GM18505 (cell line): ENCODE results near the gene RAMAC.

ENCODE experiments used
- ATAC-seq: cut with Tn5 transposase; IDR thresholded peaks from one replicate; pipeline ENCODE4 v1.9.1; 2021; ENCODE audit not compliant: unreplicated experiment
- POLR2A ChIP-seq: IDR thresholded peaks from 4 replicates; pipeline ENCODE4 v1.6.1; 2011; ENCODE audit warnings: borderline replicate concordance; ENCODE audit not compliant: insufficient read depth, insufficient read length; ENCODE audit errors: extremely low read depth

Gene RAMAC

DNA sequence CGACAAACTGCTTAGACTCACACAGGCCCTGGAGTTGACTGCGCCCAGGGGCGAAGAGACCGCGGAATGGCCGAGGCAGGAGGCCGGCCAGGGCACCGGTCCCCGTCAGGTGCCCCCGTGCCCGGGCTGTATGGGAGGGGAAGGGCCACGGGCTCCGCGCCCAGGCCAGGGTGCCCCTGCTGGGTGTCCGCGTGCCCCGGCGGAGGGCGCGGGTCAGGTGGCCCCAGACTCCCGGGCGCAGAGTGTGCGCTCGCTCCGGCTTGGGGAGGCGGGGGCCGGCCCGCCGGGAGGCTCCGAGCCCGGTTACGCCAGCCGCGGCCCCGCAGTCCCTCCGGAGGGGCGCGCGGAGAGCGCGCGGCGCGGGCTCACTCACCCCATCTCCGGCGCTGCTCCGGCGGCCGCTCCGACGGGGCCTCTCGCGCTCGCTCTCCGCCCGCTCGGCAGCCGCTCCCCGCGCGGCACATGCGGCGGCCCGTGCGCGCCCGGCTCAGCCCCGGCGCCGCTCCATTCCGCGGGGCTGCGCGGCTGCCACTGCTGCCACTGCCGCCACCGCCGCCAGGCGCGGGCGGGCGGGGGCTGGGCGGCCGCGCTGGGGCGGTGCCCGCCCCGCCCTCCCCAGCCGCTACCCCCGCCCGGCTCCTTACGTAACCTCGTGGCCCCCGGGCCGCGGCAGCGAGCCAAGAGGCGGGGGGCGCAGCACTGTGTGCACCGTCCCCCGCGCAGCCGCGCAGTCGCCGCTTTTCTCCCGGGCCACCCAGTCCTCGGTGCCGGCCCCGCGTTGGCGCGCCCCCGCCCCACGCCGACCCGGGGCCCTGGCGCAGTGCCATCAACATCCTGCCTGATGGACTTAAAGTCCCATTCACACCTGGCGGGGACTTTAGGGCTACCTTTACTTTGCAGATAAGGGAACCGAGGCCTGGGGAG, 33.6 kb upstream of the RAMAC start, which contains the start of gene HOMER2:
Gene HOMER2 (minus strand): TSS at position 563 of the 924 bp plus-strand sequence. CDS start 185 bp downstream, at position 378.
- no peak for ATAC-seq
- TF ChIP-seq POLR2A, result no peak

DNA sequence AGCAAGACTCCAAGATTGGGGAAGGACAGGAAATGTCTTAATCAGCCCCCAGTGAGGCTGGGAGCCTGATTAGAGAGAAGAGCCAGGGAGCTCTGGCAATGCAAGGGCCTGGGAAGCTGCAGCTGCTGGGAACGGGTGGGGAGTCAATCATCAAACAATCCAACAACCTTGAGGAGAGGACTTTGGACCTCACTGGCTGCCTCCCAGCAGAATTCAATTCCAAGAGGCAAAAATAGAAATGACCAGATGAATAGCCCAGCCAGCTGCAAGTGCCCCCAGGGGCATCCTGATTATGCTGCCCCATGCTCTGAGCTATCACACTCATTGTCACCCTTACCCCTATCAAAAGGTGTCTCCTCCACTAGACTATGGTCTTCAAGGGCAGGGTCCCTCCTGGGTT, 27.4 kb upstream of the RAMAC start:
- no peak for TF ChIP-seq POLR2A
- ATAC-seq, result no peak

DNA sequence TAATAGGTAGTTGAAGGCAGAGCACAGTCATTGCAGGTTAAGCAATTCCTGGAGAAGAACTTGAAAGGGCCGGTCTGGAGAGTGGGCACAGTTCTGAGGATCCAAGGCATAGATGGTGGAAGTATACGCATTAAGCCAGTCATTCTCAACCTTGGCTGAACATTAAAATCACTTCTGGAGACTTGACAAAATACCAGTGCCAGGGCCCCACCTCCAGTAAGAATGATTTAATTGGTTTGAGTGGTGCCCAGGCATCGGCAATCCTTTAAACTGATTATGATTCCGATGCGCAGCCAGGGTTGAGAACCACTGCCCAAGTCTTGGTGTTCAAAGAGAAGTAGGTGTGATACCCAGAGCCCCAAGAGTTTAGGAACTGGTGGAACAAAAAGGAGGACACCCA, 26.6 kb upstream of the RAMAC start:
- TF ChIP-seq POLR2A, result no peak
- ATAC-seq, result no peak

DNA sequence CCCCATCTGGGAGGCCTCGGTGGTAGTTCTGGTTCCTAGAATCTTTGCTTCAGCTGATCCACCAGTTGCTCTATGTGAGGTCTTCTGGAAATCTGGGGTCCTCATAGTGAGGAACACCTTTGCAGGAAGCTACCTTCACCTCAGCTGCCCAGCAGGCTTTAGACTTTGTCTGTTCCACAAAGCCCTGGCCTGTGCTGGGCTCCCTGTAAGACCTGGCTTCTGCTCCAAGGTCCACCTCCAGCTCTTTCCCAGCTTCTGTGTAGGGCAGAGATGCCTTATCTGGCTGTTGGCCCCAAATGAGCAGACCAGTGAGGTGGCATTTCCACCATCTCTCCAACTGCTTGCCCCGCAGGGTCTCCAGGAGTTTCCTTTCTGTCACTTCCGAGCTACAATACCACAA, 25.2 kb upstream of the RAMAC start:
- no peak for ATAC-seq
- no peak for TF ChIP-seq POLR2A

DNA sequence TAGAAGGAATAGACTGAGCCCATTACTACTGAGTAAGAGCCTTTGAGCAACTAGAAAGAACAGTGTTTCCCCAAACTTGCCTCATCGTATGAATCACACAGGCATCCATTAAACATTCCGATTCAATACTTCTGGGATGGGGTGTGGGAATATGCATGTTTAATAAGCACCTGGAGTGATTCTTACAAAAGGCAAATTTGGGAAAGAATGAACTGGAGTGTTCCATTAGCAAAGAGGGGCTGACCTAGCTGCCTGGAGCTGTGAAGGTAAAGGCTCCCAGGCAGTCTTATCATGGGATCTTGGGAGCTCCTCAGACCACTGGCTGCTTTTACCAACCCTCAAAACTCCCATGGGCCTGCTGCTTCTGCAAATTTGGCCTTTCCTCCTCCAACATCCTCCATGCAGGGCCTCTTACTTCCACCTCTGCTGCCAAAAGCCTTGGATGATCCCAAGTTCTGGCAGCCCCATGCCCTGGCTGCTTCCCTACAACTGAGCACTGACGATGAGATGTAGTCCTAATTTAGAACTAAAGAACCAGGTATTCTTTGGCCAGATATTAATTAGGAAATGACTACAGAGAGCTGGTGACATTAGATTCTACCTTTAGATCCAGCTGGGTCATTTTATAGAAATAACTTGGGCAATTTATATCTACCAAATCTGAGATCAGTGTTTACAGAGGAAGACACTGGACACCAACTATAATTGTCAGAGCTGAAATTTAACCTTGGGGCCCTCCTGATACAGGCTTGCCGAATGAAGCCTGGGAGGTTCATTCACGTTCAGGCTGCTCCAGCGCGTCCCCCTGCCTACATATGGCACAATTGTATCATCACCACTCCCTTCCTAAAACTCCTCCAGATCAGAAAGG, 22.3 kb upstream of the RAMAC start:
- no peak for TF ChIP-seq POLR2A

DNA sequence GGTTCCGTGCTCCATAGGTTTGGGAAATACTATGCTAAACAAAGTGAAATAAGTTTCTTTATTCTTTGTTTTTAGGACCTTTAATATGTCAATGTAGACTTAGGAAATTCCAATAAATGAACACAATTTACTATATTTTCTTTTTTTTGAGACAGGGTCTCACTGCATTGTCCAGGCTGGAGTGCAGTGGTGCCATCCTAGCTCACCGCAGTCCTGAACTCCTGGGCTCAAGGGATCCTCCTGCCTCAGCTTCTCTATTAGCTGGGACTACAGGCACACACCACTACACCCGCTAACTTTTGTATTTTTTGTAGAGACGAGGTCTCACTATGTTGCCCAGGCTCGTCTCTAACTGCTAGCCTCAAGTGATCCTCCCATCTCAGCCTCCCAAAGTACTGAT, 21.1 kb upstream of the RAMAC start:
- no peak for ATAC-seq
- TF ChIP-seq POLR2A, result no peak

More for the DNA sequence above, 22.3 kb upstream of the RAMAC start:
- no peak for ATAC-seq

DNA sequence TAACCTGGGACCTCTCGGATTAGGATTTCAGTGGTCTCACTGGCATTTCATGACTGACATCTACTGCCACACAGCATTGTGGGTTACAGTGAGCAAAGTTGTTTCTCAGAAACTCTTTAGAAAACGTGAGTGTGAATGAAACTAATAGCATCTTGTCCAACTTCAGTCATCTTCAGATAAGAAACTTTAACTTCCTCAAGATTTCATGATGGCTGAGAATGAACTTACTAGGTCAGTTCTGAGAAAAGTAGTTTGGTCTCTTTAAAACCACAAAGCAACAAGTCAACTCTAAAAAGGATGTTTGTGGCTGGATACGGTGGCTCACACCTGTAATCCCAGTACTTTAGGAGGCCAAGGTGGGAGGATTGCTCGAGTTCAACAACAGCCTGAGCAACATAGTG, 19.3 kb upstream of the RAMAC start:
- no peak for TF ChIP-seq POLR2A
- no peak for ATAC-seq

DNA sequence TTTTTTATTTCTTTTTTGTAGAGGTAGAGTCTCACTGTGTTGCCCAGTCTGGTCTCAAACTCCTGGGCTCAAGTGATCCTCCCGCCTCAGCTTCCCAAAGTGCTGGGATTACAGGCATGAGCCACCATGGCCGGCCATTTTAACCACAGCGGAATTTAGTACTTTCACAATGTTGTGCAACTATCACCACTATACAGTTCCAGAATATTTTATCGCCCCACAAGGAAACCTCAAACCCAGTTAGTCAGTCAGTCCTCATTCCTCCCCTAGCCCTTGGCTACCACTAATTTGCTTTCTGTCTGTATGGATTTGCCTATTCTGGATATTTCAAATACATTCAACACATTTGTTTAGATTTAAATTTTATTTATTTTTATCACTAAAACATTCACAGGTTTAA, 17.9 kb upstream of the RAMAC start:
- ATAC-seq, result no peak
- no peak for TF ChIP-seq POLR2A

DNA sequence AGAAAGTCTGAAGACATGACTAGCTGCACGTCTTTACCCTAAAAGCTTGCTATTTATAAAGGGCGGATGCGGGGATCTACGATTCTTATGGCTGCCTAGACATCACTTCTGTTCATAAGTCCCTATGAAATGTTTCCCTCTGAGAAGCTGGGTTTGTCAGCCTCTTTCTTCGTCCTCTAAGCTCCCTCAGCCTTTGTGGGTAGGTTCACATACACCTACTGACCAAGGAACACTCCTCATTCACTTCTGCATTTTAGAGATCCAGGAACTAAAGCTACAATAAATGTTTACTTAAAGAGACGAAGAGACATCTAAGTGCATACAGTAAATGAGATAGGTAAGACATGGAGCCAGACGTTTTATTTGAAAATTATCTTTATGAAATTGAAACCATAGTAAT, 16.7 kb upstream of the RAMAC start:
- no peak for TF ChIP-seq POLR2A
- no peak for ATAC-seq

DNA sequence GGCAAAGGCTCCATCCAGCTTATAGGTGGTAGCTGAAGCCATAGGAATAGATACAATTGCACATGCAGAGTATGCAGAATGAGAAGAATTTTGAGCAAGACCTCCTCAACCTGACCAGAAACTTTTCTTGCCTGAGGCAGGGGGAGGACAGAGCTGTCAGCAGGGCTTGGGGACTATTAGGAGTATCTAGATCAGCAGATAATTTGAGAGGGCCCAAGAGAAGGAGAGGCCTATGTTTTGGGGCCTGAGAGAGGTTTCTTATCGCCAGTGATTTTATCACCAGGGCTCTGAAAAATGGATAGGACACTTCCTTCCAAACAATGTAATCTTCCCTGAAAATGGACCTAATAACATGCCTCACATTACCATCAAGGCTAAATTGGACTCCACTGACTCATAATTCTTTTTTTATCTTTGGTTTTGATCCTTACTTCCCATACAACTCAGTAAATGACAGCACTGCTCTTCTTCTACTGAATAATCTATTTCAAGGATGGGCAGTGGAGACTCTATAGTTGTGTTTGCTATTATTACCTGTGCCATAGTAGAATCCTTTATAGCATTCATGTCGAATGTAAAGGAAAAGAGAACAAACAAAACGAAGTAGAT, 15.8 kb upstream of the RAMAC start:
- ATAC-seq, result no peak
- TF ChIP-seq POLR2A, result no peak

DNA sequence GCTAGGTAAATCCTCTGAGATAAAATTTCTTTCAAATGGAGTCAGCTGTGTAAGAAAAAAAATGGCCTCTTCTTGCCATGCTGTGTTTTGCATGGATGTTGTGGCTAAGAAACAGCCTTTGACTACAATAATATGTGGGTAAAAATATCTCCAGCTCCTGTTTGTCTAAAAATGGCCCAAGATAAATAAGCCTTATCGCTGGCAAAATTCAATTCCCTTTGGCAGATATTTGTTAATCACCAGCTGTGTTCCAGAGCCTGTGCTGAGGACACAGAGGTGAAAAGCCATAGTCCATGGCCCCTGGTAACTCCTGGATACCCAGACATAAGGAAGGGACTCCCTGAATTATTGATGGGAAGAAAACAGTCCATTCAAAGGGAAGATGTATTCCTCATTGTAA, 15.3 kb upstream of the RAMAC start:
- no peak for ATAC-seq
- TF ChIP-seq POLR2A, result no peak

DNA sequence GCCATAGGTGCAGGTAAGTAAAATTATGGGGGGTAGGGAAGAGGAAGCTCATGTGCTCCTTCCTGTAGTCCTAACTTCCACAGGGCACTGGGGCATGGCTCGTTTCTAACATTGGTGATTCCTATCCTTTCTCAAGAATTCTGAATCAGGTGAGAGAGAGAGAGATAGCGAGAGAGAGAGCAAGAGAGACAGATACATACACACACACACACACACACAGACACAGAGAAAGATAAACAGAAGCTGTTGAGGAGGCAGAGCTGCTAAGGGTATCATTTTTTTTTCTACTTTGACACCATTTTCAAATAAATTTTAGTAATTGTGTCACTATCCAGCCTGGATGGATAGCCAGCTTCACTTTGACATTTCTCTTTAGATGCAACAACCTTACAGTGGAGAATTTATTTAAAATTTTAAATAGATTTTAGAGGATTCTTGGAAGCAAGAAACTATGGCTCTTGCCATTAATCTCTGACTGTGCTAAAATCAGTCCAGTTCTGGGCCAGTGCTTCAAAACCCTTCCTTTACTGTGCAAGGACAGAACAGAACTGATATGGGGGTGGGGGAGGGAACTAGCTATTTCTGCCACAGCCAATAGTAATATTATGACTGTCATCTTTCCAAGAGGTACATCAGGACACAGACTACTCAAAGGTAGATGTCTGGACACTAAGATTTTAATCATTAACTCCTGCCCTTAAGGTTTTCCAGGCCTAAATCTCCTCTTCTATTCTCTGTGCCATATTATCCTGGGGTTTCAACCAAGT, 14.6 kb upstream of the RAMAC start:
- no peak for ATAC-seq

More for the DNA sequence above, 14.6 kb upstream of the RAMAC start:
- no peak for TF ChIP-seq POLR2A
